Memory B cell (primary cell): Measurements from ENCODE around the gene GRM6.
A peak's percentile ranks its signal among the peaks of the same experiment; 100 is the strongest.

ENCODE experiments used
- ATAC-seq: fragments of 150-1000 bp; cut with Tn5 transposase; 2 replicates; pipeline ENCODE4 v1.10.0; 2021; ENCODE audit warnings: low read depth, mild to moderate bottlenecking, moderate library complexity
- DNase-seq, 2 donors: peaks; one replicate each; pipeline ENCODE4 v3.0.0; 2022; ENCODE audit warnings: low spot score in 2 of 2
- H3K27ac Mint-ChIP-seq: one replicate; pipeline ENCODE4 v1.8.0; 2022; ENCODE audit warnings: mild to moderate bottlenecking, moderate library complexity, mixed read lengths
- H3K27me3 Mint-ChIP-seq: one replicate; pipeline ENCODE4 v1.8.0; 2022; ENCODE audit warnings: mixed read lengths
- H3K36me3 Mint-ChIP-seq: one replicate; pipeline ENCODE4 v1.8.0; 2022; ENCODE audit warnings: mild to moderate bottlenecking, mixed read lengths
- H3K4me1 Mint-ChIP-seq: one replicate; pipeline ENCODE4 v1.8.0; 2022; ENCODE audit warnings: mixed read lengths
- H3K4me3 Mint-ChIP-seq: one replicate; pipeline ENCODE4 v1.8.0; 2022; ENCODE audit warnings: mild to moderate bottlenecking, moderate library complexity, mixed read lengths
- H3K9me3 Mint-ChIP-seq: one replicate; pipeline ENCODE4 v1.8.0; 2022; ENCODE audit warnings: mixed read lengths

GRM6 gene

DNA sequence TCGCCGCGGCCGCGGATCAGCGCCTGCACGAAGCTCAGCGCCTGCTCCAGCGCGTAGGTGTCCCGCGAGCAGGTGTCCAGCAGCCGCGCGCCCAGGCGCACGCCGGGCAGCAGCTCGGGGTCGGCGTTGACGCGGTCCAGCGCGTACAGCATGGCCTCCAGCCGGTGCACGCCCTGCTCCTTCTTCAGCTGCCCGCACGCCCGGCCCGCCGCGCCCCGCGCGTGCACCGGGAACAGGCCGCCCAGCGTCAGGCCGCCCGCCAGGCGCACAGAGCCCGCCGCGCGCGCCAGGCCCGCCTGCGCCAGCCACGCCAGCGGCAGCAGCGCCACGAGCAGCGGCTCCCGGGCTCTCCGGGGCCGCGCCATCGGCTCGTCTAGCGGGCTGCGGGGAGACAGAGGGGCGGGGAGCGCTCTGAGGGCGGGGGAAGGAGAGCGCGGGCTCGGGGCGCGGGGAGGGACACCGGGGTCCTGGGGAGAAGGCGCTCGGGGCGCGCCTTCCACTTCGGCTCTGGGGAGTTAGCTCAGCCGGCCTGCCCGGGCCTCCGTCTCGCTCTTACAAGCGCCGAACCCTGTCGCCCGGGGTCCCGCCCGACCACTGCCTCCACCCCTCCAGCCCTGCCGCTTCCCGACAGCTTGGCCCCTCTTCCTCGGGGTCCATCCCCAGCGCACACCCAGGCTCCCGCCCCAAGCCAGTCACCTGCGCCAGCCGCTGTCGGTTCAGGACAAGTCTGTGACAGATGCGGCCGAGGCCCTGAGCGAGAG is at the start of gene GRM6:
TSS of gene GRM6 (minus strand) at position 741 of the 761 bp plus-strand sequence. CDS start at position 365, 376 bp downstream.
- Mint-ChIP-seq H3K4me1 (no peaks in the 10 kb centered on the region), H3K9me3 (peaks cover 7% of the 10 kb centered on the region), H3K4me3 (no peak within 1 kb of the TSS), H3K27ac (no peak within 1 kb of the TSS), H3K36me3 (peaks cover 1% of the 10 kb centered on the region), H3K27me3 (peaks cover 25% of the 10 kb centered on the region)
- DNase-seq (no peak), ATAC-seq (no peak)

DNA sequence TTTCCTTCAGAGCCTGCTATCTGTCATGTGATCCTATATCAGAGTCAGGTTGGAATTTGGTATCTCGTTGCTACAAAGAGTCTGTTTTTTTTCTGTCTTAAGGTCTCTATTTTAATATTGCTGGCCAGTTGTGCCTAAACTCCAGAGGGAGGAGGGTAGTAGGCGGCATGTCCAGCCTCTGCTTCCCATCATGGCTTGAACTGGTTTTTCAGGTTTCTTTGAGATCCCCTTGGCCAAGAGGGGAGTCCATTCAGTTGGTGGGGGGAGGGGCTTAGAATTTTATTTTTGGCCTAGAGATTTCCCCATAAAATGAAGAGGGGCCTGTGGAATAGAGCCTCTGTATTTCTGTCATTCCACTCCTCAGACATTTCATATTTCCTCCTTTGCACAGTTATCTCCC is 49.6 kb upstream of the GRM6 start:
- Mint-ChIP-seq H3K9me3 (peaks cover 19% of the 10 kb centered on the region), H3K4me3 (no peak overlapping the region), H3K36me3 (peaks cover 5% of the 10 kb centered on the region), H3K4me1 (no peaks in the 10 kb centered on the region), H3K27me3 (peaks cover 5% of the 10 kb centered on the region), H3K27ac (no peak overlapping the region)
- DNase-seq (no peak), ATAC-seq (no peak)

GRCh38 chr5:179033004-179033580 is 38.0 kb upstream of the GRM6 start:
- no peaks in the 10 kb centered on the region for H3K27me3 Mint-ChIP-seq
- H3K9me3 Mint-ChIP-seq = peaks cover 37% of the 10 kb centered on the region
- no peak for DNase-seq
- peaks cover 50% of the 10 kb centered on the region for H3K36me3 Mint-ChIP-seq
- H3K27ac Mint-ChIP-seq = no peak overlapping the region
- no peak overlapping the region for H3K4me3 Mint-ChIP-seq
- H3K4me1 Mint-ChIP-seq = no peaks in the 10 kb centered on the region
- no peak for ATAC-seq

DNA sequence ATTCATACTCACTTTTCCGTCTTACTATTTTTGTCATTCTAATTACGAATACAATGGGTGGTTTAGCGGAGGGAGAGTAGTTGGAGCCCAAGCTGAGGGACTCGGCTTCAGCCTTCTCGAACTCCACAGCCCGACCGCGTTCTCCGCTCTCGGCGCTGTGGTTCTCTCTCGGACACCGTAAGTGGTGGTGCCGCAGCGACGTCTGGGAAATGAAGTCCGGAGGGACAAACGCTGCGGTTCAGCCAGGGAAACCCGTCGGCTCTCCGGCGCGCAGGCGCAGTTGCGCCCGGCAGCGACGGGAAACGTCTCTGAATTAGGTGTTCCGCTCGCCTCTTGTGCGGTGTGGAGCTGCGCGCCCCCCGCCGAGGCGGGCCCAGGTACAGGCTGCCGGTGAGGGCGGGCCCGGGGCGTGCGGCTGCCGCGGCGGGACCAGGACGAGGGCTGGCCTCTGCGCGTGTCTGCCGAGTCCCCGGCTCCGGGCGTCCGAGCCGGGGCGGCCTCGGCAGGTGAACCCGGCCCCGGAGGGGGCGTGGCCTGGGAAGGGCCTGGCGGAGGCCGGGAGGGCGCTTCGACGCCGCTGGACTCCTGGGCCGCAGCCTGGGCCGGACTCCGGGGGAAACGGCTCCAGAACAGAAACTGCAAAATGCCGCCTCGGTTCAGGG is 28.5 kb upstream of the GRM6 start, which contains the start of gene ZNF879:
TSS of gene ZNF879 (plus strand) at position 277 of the 662 bp plus-strand sequence. CDS start 1,201 bp downstream, outside the sequence.
- DNase-seq = peak; percentile 90
- Mint-ChIP-seq H3K9me3 (peaks cover 9% of the 10 kb centered on the region), H3K4me1 (peaks cover 3% of the 10 kb centered on the region), H3K27ac (peak within 1 kb of the TSS; percentile 77), H3K4me3 (peak within 1 kb of the TSS; percentile 95), H3K36me3 (peaks cover 26% of the 10 kb centered on the region), H3K27me3 (no peaks in the 10 kb centered on the region)
- peak; percentile 92 for ATAC-seq

- Mint-ChIP-seq H3K9me3 (peaks cover 14% of the 10 kb centered on the region), H3K4me1 (no peaks in the 10 kb centered on the region), H3K36me3 (no peaks in the 10 kb centered on the region), H3K27me3 (no peaks in the 10 kb centered on the region), H3K4me3 (no peak overlapping the region), H3K27ac (no peak overlapping the region)
- DNase-seq (no peak), ATAC-seq (no peak)
These were observed 13.5 kb upstream of the GRM6 start for GRCh38 chr5:179008667-179009066.

DNA sequence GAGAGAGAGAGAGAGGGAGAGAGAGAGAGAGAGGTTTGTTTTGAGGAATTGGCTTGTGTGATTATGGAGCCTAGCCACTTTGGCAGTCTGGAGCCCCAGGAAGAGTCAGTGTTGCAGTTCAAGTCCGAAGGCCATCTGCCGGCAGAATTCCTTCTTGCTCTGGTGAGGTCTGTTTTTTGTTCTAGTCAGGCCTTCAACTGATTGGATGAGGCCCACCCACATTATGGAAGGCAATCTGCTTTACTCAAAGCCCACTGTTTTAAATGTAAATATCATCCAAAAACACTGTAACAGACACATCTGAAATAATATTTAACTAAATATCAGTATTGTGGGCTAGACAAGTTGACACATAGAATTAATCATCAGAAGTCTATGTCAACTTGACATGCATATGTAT is 11.4 kb upstream of the GRM6 start:
- H3K4me1 Mint-ChIP-seq = no peaks in the 10 kb centered on the region
- H3K4me3 Mint-ChIP-seq = no peak overlapping the region
- DNase-seq = no peak
- H3K27me3 Mint-ChIP-seq = no peaks in the 10 kb centered on the region
- peaks cover 12% of the 10 kb centered on the region for H3K9me3 Mint-ChIP-seq
- ATAC-seq = no peak
- no peaks in the 10 kb centered on the region for H3K36me3 Mint-ChIP-seq
- H3K27ac Mint-ChIP-seq = no peak overlapping the region

DNA sequence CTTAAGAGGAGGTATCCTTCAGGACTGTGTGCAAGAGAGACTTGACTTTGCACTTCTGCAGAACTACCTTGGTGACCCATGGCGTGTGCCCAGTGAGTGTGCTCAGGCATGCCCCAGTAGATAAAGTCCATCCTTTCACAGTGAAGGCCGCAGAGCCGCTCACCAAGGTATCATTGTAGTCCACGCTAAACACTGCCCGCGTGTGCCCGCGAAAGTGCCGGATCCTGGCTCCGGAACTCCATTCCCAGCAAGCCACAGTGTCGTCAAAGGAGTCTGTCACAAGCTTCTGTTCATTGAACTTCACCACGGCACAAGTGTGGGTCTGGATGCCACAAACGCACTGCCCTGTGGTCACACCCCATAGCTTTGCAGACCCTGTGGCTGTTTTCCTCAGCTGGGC is 3.3 kb upstream of the GRM6 start:
- DNase-seq (no peak), ATAC-seq (no peak)
- Mint-ChIP-seq H3K27me3 (peaks cover 14% of the 10 kb centered on the region), H3K9me3 (peaks cover 8% of the 10 kb centered on the region), H3K27ac (no peak overlapping the region), H3K36me3 (peaks cover 1% of the 10 kb centered on the region), H3K4me3 (no peak overlapping the region), H3K4me1 (no peaks in the 10 kb centered on the region)

DNA sequence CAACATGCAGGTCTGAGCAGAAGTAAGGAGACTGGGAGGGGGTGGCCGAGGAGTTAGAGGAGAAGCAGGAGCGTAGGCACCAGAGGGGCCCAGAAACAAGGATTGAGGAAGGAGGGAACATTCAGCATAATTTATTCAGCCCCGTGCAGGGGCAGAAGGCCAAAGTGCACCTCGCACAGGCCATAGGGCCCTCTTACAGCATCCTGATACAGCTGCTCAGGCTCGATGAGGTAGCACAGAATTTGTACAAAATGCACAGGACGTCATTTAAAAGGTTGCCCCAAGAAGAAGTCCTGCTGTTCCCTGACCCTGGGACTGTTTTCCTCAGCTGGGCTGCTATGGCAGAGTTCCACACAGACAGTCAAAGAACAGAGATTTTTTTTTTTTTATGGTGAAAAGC is 2.1 kb upstream of the GRM6 start:
- DNase-seq (no peak), ATAC-seq (no peak)
- H3K27ac Mint-ChIP-seq = no peak overlapping the region
- peaks cover 6% of the 10 kb centered on the region for H3K9me3 Mint-ChIP-seq
- no peaks in the 10 kb centered on the region for H3K4me1 Mint-ChIP-seq
- no peak overlapping the region for H3K4me3 Mint-ChIP-seq
- peaks cover 1% of the 10 kb centered on the region for H3K36me3 Mint-ChIP-seq
- H3K27me3 Mint-ChIP-seq = peaks cover 21% of the 10 kb centered on the region

DNA sequence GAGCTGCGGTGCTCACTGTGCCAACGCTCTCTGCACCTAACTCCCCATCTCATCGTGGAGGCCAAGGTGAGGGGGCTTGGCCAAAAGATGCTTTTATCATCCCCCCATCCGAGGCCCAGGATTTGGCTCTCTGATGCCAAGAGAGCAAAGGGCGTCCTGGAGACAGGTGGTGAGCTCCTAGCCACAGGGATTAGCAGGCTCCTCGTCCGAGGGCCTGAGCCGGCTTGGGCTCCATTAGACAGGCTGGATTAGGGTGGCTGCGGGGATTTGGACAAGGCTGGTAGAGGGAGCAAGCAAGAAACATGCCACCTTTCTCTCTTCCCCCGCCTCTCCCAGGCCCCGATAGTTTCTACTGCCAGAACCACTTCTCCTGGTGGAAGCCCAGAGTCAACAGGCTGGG is 1.0 kb upstream of the GRM6 start:
- no peak for ATAC-seq
- H3K4me1 Mint-ChIP-seq = no peaks in the 10 kb centered on the region
- H3K4me3 Mint-ChIP-seq = no peak overlapping the region
- H3K9me3 Mint-ChIP-seq = peaks cover 6% of the 10 kb centered on the region
- H3K36me3 Mint-ChIP-seq = peaks cover 1% of the 10 kb centered on the region
- peaks cover 25% of the 10 kb centered on the region for H3K27me3 Mint-ChIP-seq
- DNase-seq = no peak
- no peak overlapping the region for H3K27ac Mint-ChIP-seq

DNA sequence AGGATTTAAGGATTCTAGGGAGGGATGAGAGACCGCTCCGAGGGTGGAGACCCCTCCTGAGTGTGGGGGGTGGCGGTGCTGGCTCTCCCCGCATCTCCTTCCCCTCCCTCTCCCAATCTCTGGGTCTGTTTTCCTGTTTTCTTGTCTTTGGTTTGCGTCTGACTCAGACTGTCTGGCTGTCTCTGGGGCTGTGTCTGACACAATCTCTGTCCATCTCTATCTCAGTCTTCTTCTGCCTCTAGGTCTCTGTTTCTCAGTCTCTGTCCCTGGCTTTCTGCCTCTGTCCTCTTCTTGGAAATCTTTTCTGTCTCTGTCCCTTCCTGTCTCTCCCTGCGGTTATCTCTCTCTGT is 196 bp upstream of the GRM6 start:
- peaks cover 25% of the 10 kb centered on the region for H3K27me3 Mint-ChIP-seq
- H3K4me1 Mint-ChIP-seq = no peaks in the 10 kb centered on the region
- no peak for DNase-seq
- H3K4me3 Mint-ChIP-seq = no peak overlapping the region
- H3K36me3 Mint-ChIP-seq = peaks cover 1% of the 10 kb centered on the region
- H3K27ac Mint-ChIP-seq = no peak overlapping the region
- peaks cover 6% of the 10 kb centered on the region for H3K9me3 Mint-ChIP-seq
- ATAC-seq = no peak

GRCh38 chr5:178993955-178994579 is 1.1 kb downstream of the GRM6 start:
- H3K9me3 Mint-ChIP-seq = peaks cover 12% of the 10 kb centered on the region
- H3K27ac Mint-ChIP-seq = no peak overlapping the region
- H3K36me3 Mint-ChIP-seq = peaks cover 1% of the 10 kb centered on the region
- no peak for DNase-seq
- no peaks in the 10 kb centered on the region for H3K4me1 Mint-ChIP-seq
- peaks cover 25% of the 10 kb centered on the region for H3K27me3 Mint-ChIP-seq
- ATAC-seq = no peak
- no peak overlapping the region for H3K4me3 Mint-ChIP-seq

DNA sequence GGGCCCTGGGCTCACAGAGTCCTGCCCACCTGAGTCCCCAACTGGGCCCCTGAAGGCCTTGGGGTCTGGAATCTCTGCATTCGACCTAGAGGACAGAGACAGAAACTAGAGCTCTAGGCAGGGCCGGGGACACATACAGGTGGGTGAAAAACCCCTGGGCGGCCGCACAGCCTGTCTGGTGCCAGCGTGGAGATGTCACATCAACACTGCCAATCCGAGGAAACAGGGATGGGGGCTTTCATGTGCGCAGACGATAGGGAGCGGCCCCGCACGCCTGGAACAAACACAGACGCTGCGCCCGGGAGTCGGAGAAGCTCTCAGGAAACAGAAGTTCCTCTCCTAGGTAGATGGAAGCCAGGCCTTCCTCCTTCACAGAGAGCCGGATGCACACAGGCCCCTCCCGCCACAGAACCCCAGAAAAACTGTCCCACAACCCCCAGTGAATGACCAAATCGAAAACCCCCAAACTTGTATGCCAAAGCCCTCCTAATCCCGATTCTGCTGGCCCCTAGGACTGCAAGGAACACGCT is 1.8 kb downstream of the GRM6 start:
- Mint-ChIP-seq H3K36me3 (peaks cover 1% of the 10 kb centered on the region), H3K9me3 (peaks cover 10% of the 10 kb centered on the region), H3K4me1 (no peaks in the 10 kb centered on the region), H3K27ac (no peak overlapping the region), H3K27me3 (peaks cover 22% of the 10 kb centered on the region), H3K4me3 (no peak overlapping the region)
- no peak for ATAC-seq
- DNase-seq = no peak

DNA sequence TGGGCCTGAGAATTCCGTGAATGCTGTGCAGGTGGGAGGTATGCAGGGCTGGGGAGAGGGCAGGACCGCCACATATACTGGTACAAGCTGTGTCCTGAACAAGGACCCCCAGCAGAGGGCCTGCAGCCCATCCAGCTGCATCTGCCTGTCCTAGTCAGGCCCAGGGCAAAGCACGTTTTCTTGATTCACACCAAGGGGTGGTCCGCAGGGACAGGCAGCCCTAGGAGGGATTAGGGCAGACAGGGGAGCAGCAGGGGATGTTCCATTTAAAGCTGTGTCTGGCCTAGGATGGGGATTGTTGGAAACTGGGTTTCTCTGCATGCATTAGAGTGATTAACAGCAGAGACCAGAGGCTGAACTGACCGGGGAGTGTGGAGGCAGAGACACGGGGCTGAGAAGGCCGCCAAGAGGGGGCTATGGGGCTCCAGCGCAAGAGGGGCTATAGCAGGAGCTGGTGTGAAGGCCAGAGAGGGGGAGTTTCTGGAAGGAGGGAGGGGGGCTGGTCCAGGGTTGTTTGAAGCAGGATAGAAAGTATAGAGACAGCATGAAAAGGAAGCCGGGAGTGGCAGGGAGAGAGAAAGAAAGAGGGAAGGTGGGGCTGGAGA is 2.7 kb downstream of the GRM6 start:
- Mint-ChIP-seq H3K9me3 (peaks cover 12% of the 10 kb centered on the region), H3K36me3 (peaks cover 1% of the 10 kb centered on the region), H3K27ac (no peak overlapping the region)

More for the DNA sequence above, 2.7 kb downstream of the GRM6 start:
- peaks cover 22% of the 10 kb centered on the region for H3K27me3 Mint-ChIP-seq
- H3K4me3 Mint-ChIP-seq = no peak overlapping the region
- ATAC-seq = no peak
- H3K4me1 Mint-ChIP-seq = no peaks in the 10 kb centered on the region
- DNase-seq = no peak
